NCI-H2227 treated with DMSO at 0.1 percent for 48 hours (cell line): ENCODE results near the gene TEX35.

ENCODE experiments used
- DNase-seq: peaks from one replicate; lab custom pipeline; 2025; lab: John Stamatoyannopoulos, UW

Gene TEX35

GRCh38 chr1:178512566-178513277 lies at the start of gene TEX35:
TSS of gene TEX35 (plus strand) at chr1:178513109. CDS start at chr1:178513189, 80 bp downstream.
- no peak for DNase-seq

- no peak for DNase-seq
Measured at GRCh38 chr1:178464141-178464540, 48.8 kb upstream of the TEX35 start.

GRCh38 chr1:178464566-178464965 lies 48.3 kb upstream of the TEX35 start:
- no peak for DNase-seq

GRCh38 chr1:178465011-178465410 lies 47.9 kb upstream of the TEX35 start:
- no peak for DNase-seq

- no peak for DNase-seq
Measured at GRCh38 chr1:178467837-178468236, 45.1 kb upstream of the TEX35 start.

GRCh38 chr1:178470411-178470960 lies 42.4 kb upstream of the TEX35 start:
- DNase-seq = peak; percentile 31

- no peak for DNase-seq
Measured at GRCh38 chr1:178472531-178472930, 40.4 kb upstream of the TEX35 start.

GRCh38 chr1:178477373-178477772 lies 35.5 kb upstream of the TEX35 start:
- no peak for DNase-seq

- no peak for DNase-seq
Measured at GRCh38 chr1:178477841-178478240, 35.1 kb upstream of the TEX35 start.

- DNase-seq = no peak
Measured at GRCh38 chr1:178483251-178483957, 29.5 kb upstream of the TEX35 start.

- DNase-seq = no peak
Measured at GRCh38 chr1:178484698-178485225, 28.1 kb upstream of the TEX35 start.

GRCh38 chr1:178485541-178485981 lies 27.3 kb upstream of the TEX35 start:
- no peak for DNase-seq

- DNase-seq = no peak
Measured at GRCh38 chr1:178486100-178487069, 26.5 kb upstream of the TEX35 start.

- DNase-seq = no peak
Measured at GRCh38 chr1:178487070-178487615, 25.8 kb upstream of the TEX35 start.

- DNase-seq = no peak
Measured at GRCh38 chr1:178488393-178488792, 24.5 kb upstream of the TEX35 start.

GRCh38 chr1:178489399-178489798 lies 23.5 kb upstream of the TEX35 start:
- no peak for DNase-seq

GRCh38 chr1:178490136-178490535 lies 22.8 kb upstream of the TEX35 start:
- DNase-seq = no peak

GRCh38 chr1:178490967-178491366 lies 21.9 kb upstream of the TEX35 start:
- DNase-seq = no peak

GRCh38 chr1:178491721-178492120 lies 21.2 kb upstream of the TEX35 start:
- no peak for DNase-seq

GRCh38 chr1:178492341-178492740 lies 20.6 kb upstream of the TEX35 start:
- no peak for DNase-seq

GRCh38 chr1:178493301-178493741 lies 19.6 kb upstream of the TEX35 start:
- no peak for DNase-seq
